SK-N-SH (cell line): Measurements from ENCODE around the gene PHC2. TPM values are rescaled to one million over a fixed set of nuclear protein-coding genes. Genes with fewer than 3 reads are reported as not detected.

Source experiments
- CTCF ChIA-PET: fragments of 300-600, 350-600 bp; formaldehyde crosslinking; extraction: SDS; loops from one replicate; lab custom pipeline; 2021; lab: Yijun Ruan, JAX
- POLR2A ChIA-PET: fragments of 350-600 bp; sonication (Branson Sonifier 250); formaldehyde crosslinking; extraction: SDS; loops from one replicate; lab custom pipeline; 2020; ENCODE audit warnings: antibody characterized with exemption, inconsistent platforms; lab: Yijun Ruan, JAX
- DNase-seq: peaks from one replicate; pipeline ENCODE4 v3.0.0; 2012
- H2AFZ ChIP-seq: fragments of 200-600 bp; sonication (generic); 2 replicates; pipeline ENCODE4 v1.8.1; 2016; ENCODE audit warnings: antibody characterized with exemption, mild to moderate bottlenecking, low read depth
- H3F3A ChIP-seq: fragments of 200-600 bp; sonication (generic); replicated peaks from 2 replicates; pipeline ENCODE3; 2016; ENCODE audit warnings: antibody characterized with exemption, mild to moderate bottlenecking; ENCODE audit not compliant: insufficient read depth
- H3K27ac ChIP-seq, 2 experiments: fragments of 200-500 bp in 1 of 2; fragments of 200-600 bp in 1 of 2; sonication (Bioruptor generic) in 1 of 2; sonication (generic), shearing (Covaris generic) in 1 of 2; 2 replicates each; pipeline versions ENCODE4 v1.5.1 to v1.6.1; 2014 to 2016; ENCODE audit warnings: low read depth in 2 of 2, inconsistent platforms in 1 of 2, low read length in 1 of 2, mild to moderate bottlenecking in 1 of 2, mixed read lengths in 1 of 2
- H3K27me3 ChIP-seq: fragments of 200-600 bp; sonication (generic), shearing (Covaris generic); 2 replicates; pipeline ENCODE4 v1.6.1; 2016; ENCODE audit warnings: mixed run types; ENCODE audit not compliant: insufficient read depth
- H3K36me3 ChIP-seq, 2 experiments: fragments of 200-500 bp in 1 of 2; fragments of 200-600 bp in 1 of 2; sonication (Bioruptor generic) in 1 of 2; sonication (generic) in 1 of 2; replicated peaks in 1 of 2; 2 replicates each; pipeline versions ENCODE3 to v1.5.1; 2014 to 2016; ENCODE audit warnings: low read length in 1 of 2, mild to moderate bottlenecking in 1 of 2; ENCODE audit not compliant: insufficient read depth in 2 of 2, control insufficient read depth in 1 of 2
- H3K4me1 ChIP-seq, 2 experiments: fragments of 200-500 bp in 1 of 2; fragments of 200-600 bp in 1 of 2; sonication (Bioruptor generic) in 1 of 2; sonication (generic), shearing (Covaris generic) in 1 of 2; 2 replicates each; pipeline versions ENCODE4 v1.5.1 to v1.6.1; 2014 to 2016; ENCODE audit warnings: low read depth in 1 of 2, low read length in 1 of 2, mixed run types in 1 of 2; ENCODE audit not compliant: insufficient read depth in 2 of 2, control insufficient read depth in 1 of 2
- H3K4me2 ChIP-seq: fragments of 200-600 bp; sonication (generic), shearing (Covaris generic); 2 replicates; pipeline ENCODE4 v1.6.1; 2017; ENCODE audit warnings: mixed run types
- H3K4me3 ChIP-seq, 2 experiments: fragments of 200-500 bp in 1 of 2; fragments of 200-600 bp in 1 of 2; sonication (Bioruptor generic) in 1 of 2; sonication (generic), shearing (Covaris generic) in 1 of 2; 2 replicates each; pipeline versions ENCODE4 v1.5.1 to v1.8.1; 2014 to 2016; ENCODE audit warnings: low read depth in 2 of 2, inconsistent platforms in 1 of 2, low read length in 1 of 2, mild to moderate bottlenecking in 1 of 2, mixed read lengths in 1 of 2, moderate library complexity in 1 of 2
- H3K79me2 ChIP-seq: fragments of 200-600 bp; sonication (generic); 2 replicates; pipeline ENCODE4 v1.8.1; 2017; ENCODE audit warnings: mild to moderate bottlenecking; ENCODE audit not compliant: insufficient read depth
- H3K9ac ChIP-seq: fragments of 200-600 bp; sonication (generic); 2 replicates; pipeline ENCODE4 v1.6.1; 2017; ENCODE audit warnings: mixed run types
- H3K9me2 ChIP-seq: fragments of 200-600 bp; sonication (generic); 2 replicates; pipeline ENCODE4 v1.6.1; 2017; ENCODE audit warnings: mixed run types
- H3K9me3 ChIP-seq: fragments of 200-600 bp; sonication (generic); 2 replicates; pipeline ENCODE4 v1.6.1; 2017; ENCODE audit warnings: mixed run types, mild to moderate bottlenecking, moderate library complexity
- H4K20me1 ChIP-seq: fragments of 200-600 bp; sonication (generic); 2 replicates; pipeline ENCODE4 v1.6.1; 2017; ENCODE audit warnings: mild to moderate bottlenecking, mixed run types; ENCODE audit not compliant: insufficient read depth
- CHD2 ChIP-seq: fragments of 150-350 bp; IDR thresholded peaks from 2 replicates; pipeline ENCODE4 v1.6.1; 2018; ENCODE audit warnings: low read length; ENCODE audit not compliant: partially characterized antibody
- ELF1 ChIP-seq: IDR thresholded peaks from 2 replicates; pipeline ENCODE4 v1.4.0; 2012
- EP300 ChIP-seq, 2 experiments: IDR thresholded peaks; 2 replicates each; pipeline versions ENCODE4 v1.4.0 to v1.6.1; 2012; ENCODE audit warnings: borderline replicate concordance in 1 of 2, low read depth in 1 of 2, low read length in 1 of 2
- FOSL2 ChIP-seq: IDR thresholded peaks from 2 replicates; pipeline ENCODE4 v1.4.0; 2012; ENCODE audit warnings: low read depth, mild to moderate bottlenecking, moderate library complexity, borderline replicate concordance
- MXI1 ChIP-seq: IDR thresholded peaks from 2 replicates; pipeline ENCODE4 v1.6.1; 2012; ENCODE audit warnings: mild to moderate bottlenecking, low read depth, low read length, improper control_type of control experiment
- NFIC ChIP-seq: IDR thresholded peaks from 2 replicates; pipeline ENCODE4 v1.4.0; 2012; ENCODE audit warnings: borderline replicate concordance
- POLR2AphosphoS5 ChIP-seq: IDR thresholded peaks from 2 replicates; pipeline ENCODE4 v1.6.1; 2012; ENCODE audit warnings: low read depth, low read length
- RCOR1 ChIP-seq: fragments of 150-350 bp; IDR thresholded peaks from 2 replicates; pipeline ENCODE4 v1.6.1; 2017; ENCODE audit warnings: antibody characterized with exemption, low read length
- REST ChIP-seq: IDR thresholded peaks from 2 replicates; pipeline ENCODE4 v1.6.1; 2012; ENCODE audit warnings: mild to moderate bottlenecking, low read depth, low read length, moderate library complexity
- RXRA ChIP-seq: IDR thresholded peaks from 2 replicates; pipeline ENCODE4 v1.4.0; 2012; ENCODE audit warnings: low read depth, mild to moderate bottlenecking, borderline replicate concordance
- SMC3 ChIP-seq: IDR thresholded peaks from 2 replicates; pipeline ENCODE4 v1.6.1; 2012; ENCODE audit warnings: low read depth, low read length, improper control_type of control experiment
- TAF1 ChIP-seq: IDR thresholded peaks from 2 replicates; pipeline ENCODE4 v1.6.1; 2012; ENCODE audit warnings: low read depth, mild to moderate bottlenecking, low read length, moderate library complexity, borderline replicate concordance
- WGBS: methylation state at CpG from one replicate; pipeline ENCODE4 v1.1.6; 2017; ENCODE audit warnings: low lambda C conversion rate; 5-methylcytosine and 5-hydroxymethylcytosine counted together
- polyA plus RNA-seq, 3 experiments: library from polyadenylated mRNA; depleted of rRNA; stranded (reverse); fragments of >200 nt; gene quantifications; 2 replicates each; pipeline ENCODE4 v1.2.3, GENCODE V29; 2012
- TF ChIP-seq, protein P1 (sequence below): IDR thresholded peaks from 2 replicates; pipeline ENCODE4; 2012
- TF ChIP-seq, protein P2 (sequence below): IDR thresholded peaks from 2 replicates; pipeline ENCODE4 v1.4.0; 2012; ENCODE audit warnings: low read depth, borderline replicate concordance

PHC2 gene
- polyA plus RNA-seq, 1 of the 3 experiments (the other 2 are of a cell fraction): 98.7 TPM

DNA sequence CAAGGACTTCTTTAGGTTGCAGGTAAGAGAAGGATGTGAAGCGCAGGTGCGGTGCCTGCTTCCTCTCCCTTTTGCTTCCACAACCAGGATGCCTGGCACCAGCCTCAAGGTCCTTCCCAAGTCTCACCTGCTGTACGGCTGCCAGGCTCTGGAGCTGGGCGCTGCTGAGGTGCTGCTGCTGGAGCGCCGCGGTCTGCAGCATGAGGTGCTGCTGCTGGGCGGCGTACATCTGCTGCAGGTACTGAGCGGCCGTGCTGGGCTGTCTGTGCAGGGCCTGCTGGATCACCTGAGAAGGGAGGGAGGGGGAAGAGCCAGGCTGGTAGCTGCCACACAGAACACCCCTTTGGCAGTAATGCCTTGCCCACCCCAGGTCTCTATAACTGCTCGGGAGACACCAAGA, 58.7 kb downstream of the PHC2 start:
- no peak for DNase-seq
- Histone ChIP-seq H3K36me3 (peaks cover 0 to 20% of the 10 kb centered on the region in 2 experiments), H3K4me3 (no peak overlapping the region), H3K4me2 (no peak overlapping the region), H3K79me2 (no peaks in the 10 kb centered on the region), H3K9me2 (no peaks in the 10 kb centered on the region), H3F3A (no peaks in the 10 kb centered on the region), H3K27me3 (no peaks in the 10 kb centered on the region), H3K9ac (no peak overlapping the region), H4K20me1 (no peaks in the 10 kb centered on the region), H2AFZ (no peak overlapping the region), H3K4me1 (peaks cover 0 to 18% of the 10 kb centered on the region in 2 experiments; a peak in 2 of 4 replicates), H3K27ac (no peak overlapping the region), H3K9me3 (no peaks in the 10 kb centered on the region)
- TF ChIP-seq TAF1 (no peak), RCOR1 (no peak), ELF1 (no peak), NFIC (no peak), FOSL2 (no peak), EP300 (IDR thresholded peaks at IDR 0.05; ENCODE audit: borderline replicate concordance in 1 of 2, low read depth in 1 of 2, low read length in 1 of 2) (no peak), RXRA (no peak), CHD2 (no peak), MXI1 (no peak), REST (no peak), POLR2AphosphoS5 (no peak), SMC3 (no peak)
- TF ChIP-seq, protein P1, sequence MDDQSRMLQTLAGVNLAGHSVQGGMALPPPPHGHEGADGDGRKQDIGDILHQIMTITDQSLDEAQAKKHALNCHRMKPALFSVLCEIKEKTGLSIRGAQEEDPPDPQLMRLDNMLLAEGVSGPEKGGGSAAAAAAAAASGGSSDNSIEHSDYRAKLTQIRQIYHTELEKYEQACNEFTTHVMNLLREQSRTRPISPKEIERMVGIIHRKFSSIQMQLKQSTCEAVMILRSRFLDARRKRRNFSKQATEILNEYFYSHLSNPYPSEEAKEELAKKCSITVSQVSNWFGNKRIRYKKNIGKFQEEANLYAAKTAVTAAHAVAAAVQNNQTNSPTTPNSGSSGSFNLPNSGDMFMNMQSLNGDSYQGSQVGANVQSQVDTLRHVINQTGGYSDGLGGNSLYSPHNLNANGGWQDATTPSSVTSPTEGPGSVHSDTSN: no peak
- TF ChIP-seq, protein P2, sequence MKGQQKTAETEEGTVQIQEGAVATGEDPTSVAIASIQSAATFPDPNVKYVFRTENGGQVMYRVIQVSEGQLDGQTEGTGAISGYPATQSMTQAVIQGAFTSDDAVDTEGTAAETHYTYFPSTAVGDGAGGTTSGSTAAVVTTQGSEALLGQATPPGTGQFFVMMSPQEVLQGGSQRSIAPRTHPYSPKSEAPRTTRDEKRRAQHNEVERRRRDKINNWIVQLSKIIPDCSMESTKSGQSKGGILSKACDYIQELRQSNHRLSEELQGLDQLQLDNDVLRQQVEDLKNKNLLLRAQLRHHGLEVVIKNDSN: no peak
- CTCF ChIA-PET: interaction anchor here (0.9 to 1.5 kb wide), 4 partner anchors 9 to 103 kb away, joined by 3 to 8 read pairs (median 6); no protein-coding TSS in a partner anchor
- 91% methylated on average over 6 of the region's 12 CpGs for WGBS
- POLR2A ChIA-PET: interaction anchor here (0.6 kb wide), 2 partner anchors 16 to 578 kb away, joined by 3 read pairs; no protein-coding TSS in a partner anchor
